MM.1S (cell line): ENCODE results near the gene CTCFL.

Experiments
- EZH2phosphoT487 ChIP-seq: fragments of 300-600 bp; sonication (generic); IDR thresholded peaks from 2 replicates; pipeline ENCODE4 v1.6.1; 2018; ENCODE audit warnings: antibody characterized with exemption, low read length
- TF ChIP-seq, protein P1 (sequence below): fragments of 300-600 bp; sonication (generic); IDR thresholded peaks from 2 replicates; pipeline ENCODE4 v1.5.1; 2016; ENCODE audit warnings: antibody characterized with exemption, low read length, mixed read lengths

GRCh38 chr20:57556980-57557274 lies 32.0 kb upstream of the CTCFL start:
- TF ChIP-seq, protein P1, sequence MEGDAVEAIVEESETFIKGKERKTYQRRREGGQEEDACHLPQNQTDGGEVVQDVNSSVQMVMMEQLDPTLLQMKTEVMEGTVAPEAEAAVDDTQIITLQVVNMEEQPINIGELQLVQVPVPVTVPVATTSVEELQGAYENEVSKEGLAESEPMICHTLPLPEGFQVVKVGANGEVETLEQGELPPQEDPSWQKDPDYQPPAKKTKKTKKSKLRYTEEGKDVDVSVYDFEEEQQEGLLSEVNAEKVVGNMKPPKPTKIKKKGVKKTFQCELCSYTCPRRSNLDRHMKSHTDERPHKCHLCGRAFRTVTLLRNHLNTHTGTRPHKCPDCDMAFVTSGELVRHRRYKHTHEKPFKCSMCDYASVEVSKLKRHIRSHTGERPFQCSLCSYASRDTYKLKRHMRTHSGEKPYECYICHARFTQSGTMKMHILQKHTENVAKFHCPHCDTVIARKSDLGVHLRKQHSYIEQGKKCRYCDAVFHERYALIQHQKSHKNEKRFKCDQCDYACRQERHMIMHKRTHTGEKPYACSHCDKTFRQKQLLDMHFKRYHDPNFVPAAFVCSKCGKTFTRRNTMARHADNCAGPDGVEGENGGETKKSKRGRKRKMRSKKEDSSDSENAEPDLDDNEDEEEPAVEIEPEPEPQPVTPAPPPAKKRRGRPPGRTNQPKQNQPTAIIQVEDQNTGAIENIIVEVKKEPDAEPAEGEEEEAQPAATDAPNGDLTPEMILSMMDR = no peak
- TF ChIP-seq EZH2phosphoT487 = no peak
